CD14-positive monocyte (primary cell): ENCODE data around the gene SHCBP1L. TPM values are rescaled to one million over a fixed set of nuclear protein-coding genes. Genes with fewer than 3 reads are reported as not detected.

Source experiments
- DNase-seq, 3 donors: peaks; one replicate each; pipeline ENCODE4 v3.0.0-alpha.2; 2011 to 2022
- H2AFZ ChIP-seq: 2 replicates; pipeline ENCODE4 v1.6.0; 2012; ENCODE audit warnings: mild to moderate bottlenecking, low read depth, low read length, inconsistent platforms; ENCODE audit not compliant: insufficient read depth, poor library complexity, severe bottlenecking
- H3K27ac ChIP-seq, 2 donors: 1 replicate in 1 of 2; 2 replicates in 1 of 2; pipeline ENCODE4 v1.5.1; 2012 to 2013; ENCODE audit warnings: low read length in 2 of 2, control low read depth in 1 of 2, inconsistent platforms in 1 of 2, low read depth in 1 of 2, mild to moderate bottlenecking in 1 of 2
- H3K27me3 ChIP-seq, 2 donors: one replicate each; pipeline versions ENCODE4 v1.6.0 to v1.6.1; 2011 to 2013; ENCODE audit warnings: low read length in 2 of 2; ENCODE audit not compliant: control insufficient read depth in 2 of 2, insufficient read depth in 2 of 2
- H3K36me3 ChIP-seq, 2 donors: replicated peaks in 1 of 2; 1 replicate in 1 of 2; 2 replicates in 1 of 2; pipeline versions ENCODE4 v1.5.1 to v1.6.1; 2012 to 2013; ENCODE audit warnings: low read length in 2 of 2, control low read depth in 1 of 2, inconsistent platforms in 1 of 2, mild to moderate bottlenecking in 1 of 2; ENCODE audit not compliant: insufficient read depth in 2 of 2, control insufficient read depth in 1 of 2
- H3K4me1 ChIP-seq, 2 donors: 1 replicate in 1 of 2; 2 replicates in 1 of 2; pipeline versions ENCODE4 v1.5.1 to v1.6.1; 2012 to 2013; ENCODE audit warnings: low read length in 2 of 2, control low read depth in 1 of 2, inconsistent platforms in 1 of 2, mild to moderate bottlenecking in 1 of 2, moderate library complexity in 1 of 2; ENCODE audit not compliant: insufficient read depth in 2 of 2, control insufficient read depth in 1 of 2
- H3K4me2 ChIP-seq: replicated peaks from 2 replicates; pipeline ENCODE3; 2012; ENCODE audit warnings: low read length, moderate library complexity, mild to moderate bottlenecking; ENCODE audit not compliant: poor library complexity, severe bottlenecking; ENCODE audit errors: extremely low read depth
- H3K4me3 ChIP-seq, 3 experiments: fragments of 200-600 bp in 1 of 3; sonication (generic) in 1 of 3; replicated peaks in 1 of 3; 1 replicate in 2 of 3; 2 replicates in 1 of 3; pipeline ENCODE4 v1.5.1; 2011 to 2013; ENCODE audit warnings: low read length in 3 of 3, mild to moderate bottlenecking in 3 of 3, control low read depth in 2 of 3, low read depth in 2 of 3, inconsistent platforms in 1 of 3, moderate library complexity in 1 of 3
- H3K79me2 ChIP-seq: 2 replicates; pipeline ENCODE4 v1.6.0; 2012; ENCODE audit warnings: mild to moderate bottlenecking, control low read depth, inconsistent platforms, low read length, moderate library complexity; ENCODE audit not compliant: insufficient read depth
- H3K9ac ChIP-seq: 2 replicates; pipeline ENCODE4 v1.6.0; 2017; ENCODE audit warnings: low read length, mild to moderate bottlenecking; ENCODE audit not compliant: insufficient read depth, poor library complexity, severe bottlenecking
- H3K9me3 ChIP-seq, 2 donors: replicated peaks in 1 of 2; 1 replicate in 1 of 2; 2 replicates in 1 of 2; pipeline versions ENCODE4 v1.5.1 to v1.6.1; 2012 to 2013; ENCODE audit warnings: low read length in 2 of 2, control low read depth in 1 of 2; ENCODE audit not compliant: control insufficient read depth in 1 of 2, insufficient read depth in 1 of 2
- H4K20me1 ChIP-seq: 2 replicates; pipeline ENCODE4 v1.6.0; 2012; ENCODE audit warnings: mild to moderate bottlenecking, low read length, control low read depth, moderate library complexity; ENCODE audit not compliant: insufficient read depth
- H3K27ac Mint-ChIP-seq, 7 donors: one replicate each; pipeline ENCODE4 v1.8.0; 2020; ENCODE audit warnings: mild to moderate bottlenecking in 7 of 7, mixed read lengths in 7 of 7, moderate library complexity in 6 of 7, inconsistent platforms in 2 of 7
- H3K27me3 Mint-ChIP-seq, 3 donors: one replicate each; pipeline ENCODE4 v1.8.0; 2021 to 2022; ENCODE audit warnings: low read depth in 3 of 3, mild to moderate bottlenecking in 3 of 3, mixed read lengths in 3 of 3, moderate library complexity in 3 of 3, inconsistent platforms in 1 of 3
- H3K36me3 Mint-ChIP-seq, 2 donors: one replicate each; pipeline ENCODE4 v1.8.0; 2020; ENCODE audit warnings: mixed read lengths in 2 of 2, inconsistent platforms in 1 of 2, mild to moderate bottlenecking in 1 of 2
- H3K4me1 Mint-ChIP-seq: one replicate; pipeline ENCODE4 v1.8.0; 2020; ENCODE audit warnings: mild to moderate bottlenecking, mixed read lengths
- H3K4me3 Mint-ChIP-seq, 2 donors: one replicate each; pipeline ENCODE4 v1.8.0; 2020; ENCODE audit warnings: mild to moderate bottlenecking in 2 of 2, mixed read lengths in 2 of 2, moderate library complexity in 1 of 2
- H3K9me3 Mint-ChIP-seq, 7 donors: one replicate each; pipeline ENCODE4 v1.8.0; 2020 to 2022; ENCODE audit warnings: mixed read lengths in 7 of 7, mild to moderate bottlenecking in 6 of 7, moderate library complexity in 6 of 7, inconsistent platforms in 2 of 7
- CTCF ChIP-seq: fragments of 200-600 bp; IDR thresholded peaks from one replicate; pipeline ENCODE4 v1.8.0; 2022; ENCODE audit warnings: antibody characterized with exemption, mild to moderate bottlenecking
- WGBS: methylation state at CpG from one replicate; pipeline ENCODE4 v1.1.5; 2013; ENCODE audit warnings: missing lambda C conversion rate; ENCODE audit not compliant: insufficient coverage; 5-methylcytosine and 5-hydroxymethylcytosine counted together
- intact Hi-C, 2 donors: fragments of 100-400 bp; cut with micrococcal nuclease; formaldehyde crosslinking; loops; one replicate each; pipeline versions ENCODE4 v1.15.0 to v1.15.1; 2023
- polyA plus RNA-seq, 3 donors: library from polyadenylated mRNA; depleted of rRNA in 1 of 3; unstranded in 2 of 3; stranded (reverse) in 1 of 3; fragments of 300-500 nt in 2 of 3; fragments of >200 nt in 1 of 3; fragmentation: Illumina TruSeq in 2 of 3; gene quantifications; 1 replicate in 2 of 3; 2 replicates in 1 of 3; pipeline ENCODE4 v1.2.3, GENCODE V29; 2012 to 2021

The SHCBP1L gene
- polyA plus RNA-seq, 3 donors = not detected

- no peak for DNase-seq
- H3K4me3 ChIP-seq = no peak overlapping the region
- H3K4me2 ChIP-seq = no peak overlapping the region
- TF ChIP-seq CTCF = no peak
- no peaks in the 10 kb centered on the region for H3K79me2 ChIP-seq
- Mint-ChIP-seq H3K4me3 (no peak overlapping the region), H3K27ac (no peak overlapping the region), H3K9me3 (no peaks in the 10 kb centered on the region), H3K4me1 (no peaks in the 10 kb centered on the region), H3K27me3 (peaks cover 0 to 11% (median 6%) of the 10 kb centered on the region in 3 donors), H3K36me3 (no peaks in the 10 kb centered on the region)
- no peaks in the 10 kb centered on the region for H3K27me3 ChIP-seq
- WGBS = 100% methylated on average over 1 of the region's 1 CpG
- no peaks in the 10 kb centered on the region for H3K4me1 ChIP-seq
- no peaks in the 10 kb centered on the region for H4K20me1 ChIP-seq
- no peak overlapping the region for H3K9ac ChIP-seq
- no peak overlapping the region for H2AFZ ChIP-seq
- intact Hi-C loops = no loop called here
- no peaks in the 10 kb centered on the region for H3K9me3 ChIP-seq
- H3K36me3 ChIP-seq = no peaks in the 10 kb centered on the region
- H3K27ac ChIP-seq = no peak overlapping the region
Observed at GRCh38 chr1:182971219-182971618, 18.3 kb upstream of the SHCBP1L start.

- Histone ChIP-seq H2AFZ (no peak overlapping the region), H3K27ac (no peak overlapping the region), H3K79me2 (no peaks in the 10 kb centered on the region), H3K4me1 (no peaks in the 10 kb centered on the region), H3K4me2 (no peak overlapping the region), H3K27me3 (no peaks in the 10 kb centered on the region), H3K36me3 (no peaks in the 10 kb centered on the region), H4K20me1 (no peaks in the 10 kb centered on the region), H3K9ac (no peak overlapping the region), H3K9me3 (no peaks in the 10 kb centered on the region), H3K4me3 (no peak overlapping the region)
- H3K36me3 Mint-ChIP-seq = no peaks in the 10 kb centered on the region
- intact Hi-C loops = loop anchor here in 1 of 2 donors (10.0 kb wide), 1 partner anchor 266 kb away; no protein-coding TSS in a partner anchor
- no peak for DNase-seq
- H3K9me3 Mint-ChIP-seq = no peaks in the 10 kb centered on the region
- 100% methylated on average over 1 of the region's 5 CpGs for WGBS
- no peak overlapping the region for H3K4me3 Mint-ChIP-seq
- no peak overlapping the region for H3K27ac Mint-ChIP-seq
- H3K27me3 Mint-ChIP-seq = peaks cover 0 to 9% (median 6%) of the 10 kb centered on the region in 3 donors
- H3K4me1 Mint-ChIP-seq = no peaks in the 10 kb centered on the region
- no peak for TF ChIP-seq CTCF
Observed at GRCh38 chr1:182968836-182969734, 16.1 kb upstream of the SHCBP1L start.
